Spinal cord (tissue), 10 donors: Measurements from ENCODE around the gene CPE. TPM values are rescaled to one million over a fixed set of nuclear protein-coding genes. Genes with fewer than 3 reads are reported as not detected.

Source experiments
- DNase-seq, 6 donors: peaks; one replicate each; pipeline versions ENCODE4 v3.0.0 to v3.0.0-alpha.2; 2013 to 2015; ENCODE audit warnings: low spot score in 6 of 6, low read depth in 4 of 6
- H3K27ac ChIP-seq: one replicate; pipeline ENCODE4 v1.5.1; 2013; ENCODE audit warnings: low read depth, low read length, control low read depth
- H3K27me3 ChIP-seq: one replicate; pipeline ENCODE4 v1.6.1; 2013; ENCODE audit warnings: low read length; ENCODE audit not compliant: control insufficient read depth, insufficient read depth
- H3K36me3 ChIP-seq: one replicate; pipeline ENCODE4 v1.6.1; 2013; ENCODE audit warnings: low read length; ENCODE audit not compliant: control insufficient read depth, insufficient read depth
- H3K4me1 ChIP-seq: one replicate; pipeline ENCODE4 v1.6.1; 2013; ENCODE audit warnings: low read length; ENCODE audit not compliant: control insufficient read depth, insufficient read depth
- H3K4me3 ChIP-seq: one replicate; pipeline ENCODE4 v1.5.1; 2013; ENCODE audit warnings: low read depth, low read length, control low read depth
- H3K9me3 ChIP-seq: one replicate; pipeline ENCODE4 v1.6.1; 2013; ENCODE audit warnings: low read length; ENCODE audit not compliant: control insufficient read depth, insufficient read depth
- WGBS: methylation state at CpG from one replicate; pipeline ENCODE4 v1.1.5; 2013; ENCODE audit warnings: missing lambda C conversion rate; ENCODE audit not compliant: insufficient coverage; 5-methylcytosine and 5-hydroxymethylcytosine counted together
- polyA plus RNA-seq, 2 donors: library from polyadenylated mRNA; unstranded; fragments of 120-200 nt; gene quantifications; one replicate each; pipeline ENCODE4 v1.2.1, GENCODE V29; 2013; ENCODE audit not compliant: insufficient read length in 2 of 2
- total RNA-seq, 2 donors: library from RNA; depleted of rRNA in 1 of 2; stranded (reverse); fragments of 120-200 nt in 1 of 2; fragments of >200 nt in 1 of 2; gene quantifications; one replicate each; pipeline versions ENCODE4 v1.2.3 to v1.2.4, GENCODE V29; 2013 to 2014
- donor health status: healthy.

The CPE gene
- total and polyA plus RNA-seq, 4 donors, result 500 to 629 (median 586) TPM

GRCh38 chr4:165361810-165362209 lies 17.0 kb upstream of the CPE start:
- no peaks in the 10 kb centered on the region for H3K9me3 ChIP-seq
- H3K4me1 ChIP-seq, result no peaks in the 10 kb centered on the region
- no peak for DNase-seq
- WGBS, result no CpG with 5 or more reads among the region's 2 CpGs
- H3K4me3 ChIP-seq, result no peak overlapping the region
- H3K27me3 ChIP-seq, result no peaks in the 10 kb centered on the region
- no peaks in the 10 kb centered on the region for H3K36me3 ChIP-seq
- no peak overlapping the region for H3K27ac ChIP-seq

DNA sequence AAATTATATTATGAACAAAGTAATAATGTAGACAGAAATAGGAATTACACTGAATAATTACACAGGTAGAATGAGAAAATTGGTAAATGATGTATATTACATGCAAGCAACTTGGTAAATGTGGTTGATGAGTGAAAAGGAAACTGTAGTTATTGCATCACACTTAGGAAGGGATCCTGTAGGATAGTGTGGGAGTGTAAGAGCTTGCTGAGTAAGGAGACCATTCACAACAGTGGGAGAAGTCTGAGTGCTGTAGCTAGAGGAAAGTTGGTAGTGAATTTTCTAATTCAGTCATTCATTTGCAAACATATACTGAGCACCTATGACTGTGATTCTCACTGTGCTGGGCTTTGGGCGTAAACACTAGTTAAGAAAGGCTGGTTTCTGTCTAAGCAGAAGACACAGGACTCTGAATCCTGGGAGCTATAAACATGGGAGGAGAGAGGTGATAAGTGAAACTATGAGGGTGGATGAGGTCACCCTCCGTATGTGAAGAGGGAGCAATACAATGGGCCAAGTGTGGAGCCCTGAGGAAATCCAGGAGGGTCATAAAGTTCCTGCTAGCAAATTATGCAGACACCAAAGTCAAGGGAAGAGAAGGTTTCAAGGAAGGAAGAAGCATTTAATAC lies 14.2 kb upstream of the CPE start:
- no peaks in the 10 kb centered on the region for H3K27me3 ChIP-seq
- no peaks in the 10 kb centered on the region for H3K36me3 ChIP-seq
- H3K4me3 ChIP-seq, result no peak overlapping the region
- H3K27ac ChIP-seq, result no peak overlapping the region
- no peaks in the 10 kb centered on the region for H3K4me1 ChIP-seq
- WGBS, result 42% methylated on average over 1 of the region's 2 CpGs
- no peak for DNase-seq
- no peaks in the 10 kb centered on the region for H3K9me3 ChIP-seq

DNA sequence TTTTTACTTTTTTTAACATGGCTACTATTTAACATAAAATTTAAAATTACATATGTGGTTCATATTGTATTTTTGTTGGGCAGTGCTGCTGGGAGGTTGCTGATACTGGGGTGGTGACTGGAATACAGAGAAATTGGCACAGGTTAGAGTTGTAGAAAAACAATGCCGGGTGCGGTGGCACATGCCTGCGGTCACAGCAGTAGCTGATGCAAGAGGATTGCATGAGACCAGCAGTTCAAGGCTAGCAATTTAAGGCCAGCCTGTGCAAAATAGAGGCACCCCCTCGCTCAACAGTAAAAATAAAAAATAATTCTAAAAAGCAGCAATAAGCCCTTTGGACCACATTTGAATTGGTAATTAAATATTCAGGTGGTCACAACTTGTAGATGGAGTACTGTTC lies 11.8 kb upstream of the CPE start:
- no peak for DNase-seq
- H3K4me3 ChIP-seq, result no peak overlapping the region
- no peaks in the 10 kb centered on the region for H3K27me3 ChIP-seq
- WGBS, result 90% methylated on average over 3 of the region's 4 CpGs
- no peak overlapping the region for H3K27ac ChIP-seq
- H3K4me1 ChIP-seq, result no peaks in the 10 kb centered on the region
- H3K36me3 ChIP-seq, result no peaks in the 10 kb centered on the region
- H3K9me3 ChIP-seq, result no peaks in the 10 kb centered on the region

- Histone ChIP-seq H3K36me3 (no peaks in the 10 kb centered on the region), H3K27me3 (no peaks in the 10 kb centered on the region), H3K9me3 (no peaks in the 10 kb centered on the region), H3K4me3 (no peak overlapping the region), H3K27ac (no peak overlapping the region), H3K4me1 (no peaks in the 10 kb centered on the region)
- 92% methylated on average over 1 of the region's 1 CpG for WGBS
- no peak for DNase-seq
Observed at GRCh38 chr4:165368114-165368513, 10.7 kb upstream of the CPE start.

DNA sequence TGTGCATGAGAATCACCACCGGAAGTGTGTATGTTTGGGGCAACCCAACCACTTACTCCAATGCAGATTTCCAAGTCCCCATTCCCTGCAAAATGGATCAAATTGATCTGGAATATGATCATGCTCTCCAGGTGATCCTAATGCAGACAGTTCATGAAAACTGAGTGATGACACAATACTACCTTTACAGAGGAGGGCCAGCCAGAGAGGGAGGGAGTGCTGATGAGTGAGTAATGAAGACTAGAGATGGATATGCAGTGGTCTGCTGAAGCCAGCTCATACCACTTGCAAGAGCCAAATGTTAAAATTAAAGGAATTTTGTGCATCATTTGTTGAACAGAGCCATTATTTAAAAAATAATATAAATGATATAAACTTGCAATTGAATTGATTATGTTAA lies 10.2 kb upstream of the CPE start:
- WGBS, result 100% methylated on average over 1 of the region's 1 CpG
- no peaks in the 10 kb centered on the region for H3K27me3 ChIP-seq
- peaks cover under 1% of the 10 kb centered on the region for H3K9me3 ChIP-seq
- H3K4me1 ChIP-seq, result no peaks in the 10 kb centered on the region
- H3K36me3 ChIP-seq, result no peaks in the 10 kb centered on the region
- DNase-seq, result no peak
- H3K4me3 ChIP-seq, result no peak overlapping the region
- H3K27ac ChIP-seq, result no peak overlapping the region

GRCh38 chr4:165369522-165369921 lies 9.3 kb upstream of the CPE start:
- Histone ChIP-seq H3K4me3 (no peak overlapping the region), H3K27me3 (no peaks in the 10 kb centered on the region), H3K9me3 (peaks cover 2% of the 10 kb centered on the region), H3K36me3 (no peaks in the 10 kb centered on the region), H3K4me1 (no peaks in the 10 kb centered on the region), H3K27ac (no peak overlapping the region)
- 69% methylated on average over 4 of the region's 5 CpGs for WGBS
- DNase-seq, result no peak

DNA sequence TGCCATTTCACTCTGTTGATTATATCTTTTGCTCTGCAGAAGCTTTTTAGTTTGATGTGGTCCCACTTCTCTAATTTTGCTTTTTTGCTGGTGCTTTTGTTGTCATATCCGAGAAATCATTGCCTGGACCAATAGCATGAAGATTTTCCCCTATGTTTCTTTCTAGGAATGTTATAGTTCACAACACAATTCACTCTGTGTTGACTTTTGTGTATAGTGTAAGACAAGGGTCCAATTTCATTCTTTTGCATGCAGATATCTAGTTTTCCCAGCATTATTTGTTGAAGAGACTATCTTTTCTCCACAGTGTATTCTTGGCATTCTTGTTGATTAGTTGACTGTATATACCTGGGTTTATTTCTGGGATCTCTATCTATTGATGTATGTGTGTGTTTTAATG lies 8.3 kb upstream of the CPE start:
- H3K27ac ChIP-seq, result no peak overlapping the region
- no CpG with 5 or more reads among the region's 1 CpG for WGBS
- no peak for DNase-seq
- H3K9me3 ChIP-seq, result peaks cover 10% of the 10 kb centered on the region
- no peak overlapping the region for H3K4me3 ChIP-seq
- no peaks in the 10 kb centered on the region for H3K4me1 ChIP-seq
- H3K27me3 ChIP-seq, result no peaks in the 10 kb centered on the region
- no peaks in the 10 kb centered on the region for H3K36me3 ChIP-seq

DNA sequence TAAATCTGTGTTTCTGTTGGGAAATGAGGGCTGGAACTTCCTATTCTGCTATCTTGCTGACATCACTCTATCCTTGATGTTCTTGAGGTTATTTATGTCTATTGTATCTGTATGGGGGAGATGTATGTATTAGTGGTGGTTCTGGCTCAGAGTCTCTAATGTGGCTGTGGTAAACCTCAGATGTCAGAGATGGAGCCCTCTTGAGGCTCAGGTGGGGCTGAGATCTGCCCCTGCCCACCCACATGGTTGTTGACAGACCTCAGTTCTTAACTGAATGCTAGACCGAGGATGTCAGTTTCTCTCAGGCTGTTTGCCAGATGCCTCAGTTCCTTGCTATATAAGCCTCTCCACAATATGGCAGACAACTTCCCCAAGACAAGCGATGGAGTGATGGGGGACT lies 3.3 kb upstream of the CPE start:
- no peak overlapping the region for H3K27ac ChIP-seq
- no CpG with 5 or more reads among the region's 2 CpGs for WGBS
- H3K9me3 ChIP-seq, result peaks cover 10% of the 10 kb centered on the region
- no peak for DNase-seq
- H3K4me3 ChIP-seq, result no peak overlapping the region
- H3K27me3 ChIP-seq, result no peaks in the 10 kb centered on the region
- no peaks in the 10 kb centered on the region for H3K36me3 ChIP-seq
- no peaks in the 10 kb centered on the region for H3K4me1 ChIP-seq

GRCh38 chr4:165378398-165378744 lies 437 bp upstream of the CPE start:
- peak overlapping the region; percentile 76 for H3K4me3 ChIP-seq
- peak overlapping the region; percentile 89 for H3K27ac ChIP-seq
- no peaks in the 10 kb centered on the region for H3K4me1 ChIP-seq
- H3K27me3 ChIP-seq, result no peaks in the 10 kb centered on the region
- DNase-seq, result peak in 1 of 6 donors; percentile 52
- H3K9me3 ChIP-seq, result peaks cover 10% of the 10 kb centered on the region
- no peaks in the 10 kb centered on the region for H3K36me3 ChIP-seq
- no CpG with 5 or more reads among the region's 1 CpG for WGBS

- WGBS, result 18% methylated on average over 7 of the region's 11 CpGs
Observed at GRCh38 chr4:165379678-165380064, 863 bp downstream of the CPE start.

More at GRCh38 chr4:165379678-165380064, 863 bp downstream of the CPE start:
- DNase-seq, result peak in 3 of 6 donors; percentile 53 to 87 (median 79)
- Histone ChIP-seq H3K4me1 (peaks cover 3% of the 10 kb centered on the region), H3K4me3 (peak overlapping the region; percentile 56), H3K27ac (peak overlapping the region; percentile 81), H3K9me3 (peaks cover 7% of the 10 kb centered on the region), H3K36me3 (no peaks in the 10 kb centered on the region), H3K27me3 (no peaks in the 10 kb centered on the region)
